H1 (cell line): Measurements from ENCODE around the gene ATG16L1. TPM values are rescaled to one million over a fixed set of nuclear protein-coding genes. Genes with fewer than 3 reads are reported as not detected.

Source experiments
- CTCF ChIA-PET: fragments of 300-600 bp; sonication (Branson Sonifier 250); formaldehyde crosslinking; loops from one replicate; lab custom pipeline; 2021; ENCODE audit not compliant: partially characterized antibody; lab: Charles Lee
- POLR2A ChIA-PET: fragments of 300-600 bp; sonication (Branson Sonifier 250); formaldehyde crosslinking; loops from one replicate; lab custom pipeline; 2021; ENCODE audit warnings: inconsistent platforms; ENCODE audit not compliant: partially characterized antibody; lab: Charles Lee
- DNase-seq, 2 experiments: peaks; one replicate each; pipeline versions ENCODE4 v3.0.0 to v3.0.0-alpha.2; 2010 to 2022; ENCODE audit warnings: low spot score in 2 of 2, low read depth in 1 of 2, mixed read lengths in 1 of 2
- FAIRE-seq: peaks from 2 replicates; lab custom pipeline; 2011; peaks lifted over from hg19 to GRCh38; lab: Jason Lieb, UNC
- H2AFZ ChIP-seq: 2 replicates; pipeline ENCODE4 v1.8.1; 2012; ENCODE audit warnings: low read length, inconsistent platforms
- H2AK5ac ChIP-seq: 2 replicates; pipeline ENCODE4 v1.6.1; 2013; ENCODE audit warnings: low read depth, low read length
- H2BK120ac ChIP-seq: replicated peaks from 2 replicates; pipeline ENCODE3; 2013; ENCODE audit warnings: low read depth, low read length, inconsistent platforms
- H2BK12ac ChIP-seq: 2 replicates; pipeline ENCODE4 v1.6.1; 2013; ENCODE audit warnings: low read depth, low read length
- H2BK15ac ChIP-seq: 2 replicates; pipeline ENCODE4 v1.6.1; 2013; ENCODE audit warnings: low read length
- H2BK20ac ChIP-seq: 2 replicates; pipeline ENCODE4 v1.6.1; 2013; ENCODE audit warnings: low read length
- H2BK5ac ChIP-seq: 2 replicates; pipeline ENCODE4 v1.6.1; 2013; ENCODE audit warnings: low read depth, low read length
- H3K14ac ChIP-seq: 2 replicates; pipeline ENCODE4 v1.6.1; 2013; ENCODE audit warnings: inconsistent platforms; ENCODE audit not compliant: insufficient read length
- H3K18ac ChIP-seq: 2 replicates; pipeline ENCODE4 v1.6.1; 2013; ENCODE audit warnings: low read length; ENCODE audit errors: extremely low read depth
- H3K23ac ChIP-seq: 2 replicates; pipeline ENCODE4 v1.6.1; 2013; ENCODE audit warnings: inconsistent platforms; ENCODE audit not compliant: insufficient read length
- H3K23me2 ChIP-seq: 2 replicates; pipeline ENCODE4 v1.6.1; 2013; ENCODE audit warnings: low read depth, low read length
- H3K27ac ChIP-seq: 2 replicates; pipeline ENCODE4 v1.6.1; 2011; ENCODE audit warnings: low read depth, low read length, inconsistent platforms
- H3K27me3 ChIP-seq, 4 experiments: replicated peaks in 1 of 4; 1 replicate in 1 of 4; 2 replicates in 3 of 4; pipeline versions ENCODE4 v1.6.1 to v1.8.1; 2011 to 2013; ENCODE audit warnings: low read length in 3 of 4, mild to moderate bottlenecking in 3 of 4, inconsistent platforms in 2 of 4, mixed read lengths in 2 of 4, moderate library complexity in 1 of 4; ENCODE audit not compliant: control insufficient read depth in 3 of 4, insufficient read depth in 3 of 4; ENCODE audit errors: extremely low read depth in 1 of 4
- H3K36me3 ChIP-seq, 4 experiments: 2 replicates each; pipeline versions ENCODE4 v1.6.1 to v1.8.1; 2011 to 2013; ENCODE audit warnings: mild to moderate bottlenecking in 4 of 4, low read length in 3 of 4, moderate library complexity in 2 of 4, control low read depth in 1 of 4, inconsistent platforms in 1 of 4; ENCODE audit not compliant: insufficient read depth in 4 of 4, control insufficient read depth in 2 of 4
- H3K4ac ChIP-seq: replicated peaks from 2 replicates; pipeline ENCODE3; 2013; ENCODE audit warnings: low read length, low read depth, mixed read lengths, inconsistent platforms; ENCODE audit not compliant: insufficient read length
- H3K4me1 ChIP-seq, 4 experiments: replicated peaks in 1 of 4; 1 replicate in 1 of 4; 2 replicates in 3 of 4; pipeline versions ENCODE4 v1.6.1 to v1.8.1; 2011 to 2013; ENCODE audit warnings: low read length in 3 of 4, inconsistent platforms in 2 of 4, mixed read lengths in 1 of 4; ENCODE audit not compliant: insufficient read depth in 4 of 4, control insufficient read depth in 3 of 4
- H3K4me2 ChIP-seq, 2 experiments: 2 replicates each; pipeline versions ENCODE4 v1.6.1 to v1.8.1; 2011 to 2013; ENCODE audit warnings: low read depth in 2 of 2, low read length in 2 of 2, control low read depth in 1 of 2, inconsistent platforms in 1 of 2, mild to moderate bottlenecking in 1 of 2; ENCODE audit not compliant: insufficient read depth in 1 of 2
- H3K4me3 ChIP-seq, 4 experiments: fragments of 200-600, 300-600 bp in 1 of 4; sonication (generic), shearing (Covaris generic), sonication (Bioruptor Twin) in 1 of 4; 2 replicates each; pipeline versions ENCODE4 v1.5.1 to v1.8.1; 2011 to 2016; ENCODE audit warnings: low read length in 4 of 4, low read depth in 3 of 4, control low read depth in 2 of 4, inconsistent platforms in 2 of 4, mild to moderate bottlenecking in 2 of 4, mixed read lengths in 1 of 4, moderate library complexity in 1 of 4; ENCODE audit not compliant: insufficient read depth in 2 of 4; ENCODE audit errors: extremely low read depth in 1 of 4
- H3K56ac ChIP-seq: replicated peaks from 2 replicates; pipeline ENCODE3; 2013; ENCODE audit warnings: low read depth, mild to moderate bottlenecking, mixed read lengths, low read length, inconsistent platforms; ENCODE audit not compliant: insufficient read length
- H3K79me1 ChIP-seq: 2 replicates; pipeline ENCODE4 v1.6.1; 2013; ENCODE audit warnings: low read depth, low read length, control low read depth
- H3K79me2 ChIP-seq, 2 experiments: 2 replicates each; pipeline versions ENCODE4 v1.6.1 to v1.8.1; 2012 to 2013; ENCODE audit warnings: low read length in 2 of 2, mild to moderate bottlenecking in 2 of 2, inconsistent platforms in 1 of 2; ENCODE audit not compliant: insufficient read depth in 2 of 2, control insufficient read depth in 1 of 2
- H3K9ac ChIP-seq, 4 experiments: replicated peaks in 1 of 4; 1 replicate in 1 of 4; 2 replicates in 3 of 4; pipeline versions ENCODE4 v1.6.1 to v1.8.1; 2011 to 2013; ENCODE audit warnings: low read depth in 3 of 4, low read length in 3 of 4, control low read depth in 2 of 4, mild to moderate bottlenecking in 2 of 4, moderate library complexity in 2 of 4, inconsistent platforms in 1 of 4; ENCODE audit errors: extremely low read depth in 1 of 4
- H3K9me3 ChIP-seq, 2 experiments: 2 replicates each; pipeline versions ENCODE4 v1.6.1 to v1.8.1; 2012 to 2013; ENCODE audit warnings: mild to moderate bottlenecking in 2 of 2, moderate library complexity in 2 of 2, control low read depth in 1 of 2, inconsistent platforms in 1 of 2, low read depth in 1 of 2, low read length in 1 of 2, mixed read lengths in 1 of 2; ENCODE audit not compliant: insufficient read depth in 2 of 2
- H4K20me1 ChIP-seq, 2 experiments: replicated peaks in 1 of 2; 2 replicates each; pipeline versions ENCODE3 to v1.8.1; 2011 to 2013; ENCODE audit warnings: inconsistent platforms in 2 of 2, low read length in 2 of 2, mild to moderate bottlenecking in 1 of 2; ENCODE audit not compliant: insufficient read depth in 2 of 2, control insufficient read depth in 1 of 2
- H4K5ac ChIP-seq: 2 replicates; pipeline ENCODE4 v1.6.1; 2013; ENCODE audit warnings: low read length, low read depth, mixed read lengths, inconsistent platforms; ENCODE audit not compliant: insufficient read length
- H4K8ac ChIP-seq: 2 replicates; pipeline ENCODE4 v1.8.0; 2013; ENCODE audit warnings: mild to moderate bottlenecking, moderate library complexity, low read length, inconsistent platforms; ENCODE audit not compliant: insufficient read depth; ENCODE audit errors: extremely low read depth
- H4K91ac ChIP-seq: replicated peaks from 2 replicates; pipeline ENCODE3; 2013; ENCODE audit warnings: low read length, mixed read lengths, inconsistent platforms; ENCODE audit not compliant: insufficient read length
- BACH1 ChIP-seq: IDR thresholded peaks from 2 replicates; pipeline ENCODE4 v1.6.1; 2012; ENCODE audit warnings: low read length, improper control_type of control experiment
- FOSL1 ChIP-seq: IDR thresholded peaks from 2 replicates; pipeline ENCODE4 v1.6.1; 2011; ENCODE audit warnings: mild to moderate bottlenecking, low read depth, low read length, moderate library complexity; ENCODE audit not compliant: insufficient read depth
- GABPA ChIP-seq: IDR thresholded peaks from 2 replicates; pipeline ENCODE4 v1.6.1; 2011; ENCODE audit warnings: mild to moderate bottlenecking, low read length, moderate library complexity, borderline replicate concordance; ENCODE audit not compliant: insufficient read depth
- GTF2F1 ChIP-seq: IDR thresholded peaks from 2 replicates; pipeline ENCODE4 v1.6.1; 2012; ENCODE audit warnings: low read depth, low read length, improper control_type of control experiment, borderline replicate concordance
- HDAC6 ChIP-seq: IDR thresholded peaks from one replicate; pipeline ENCODE4 v1.7.1; 2012; ENCODE audit warnings: low read depth, mild to moderate bottlenecking, inconsistent platforms, low read length, moderate library complexity
- JUND ChIP-seq: IDR thresholded peaks from 2 replicates; pipeline ENCODE4 v1.6.1; 2011; ENCODE audit warnings: mild to moderate bottlenecking, improper control_type of control experiment, low read length
- TCF12 ChIP-seq: IDR thresholded peaks from 2 replicates; pipeline ENCODE4 v1.6.1; 2011; ENCODE audit warnings: low read depth, mild to moderate bottlenecking, low read length
- TEAD4 ChIP-seq: IDR thresholded peaks from 2 replicates; pipeline ENCODE4 v1.6.1; 2012; ENCODE audit warnings: low read depth, low read length, inconsistent platforms, mixed read lengths
- WGBS, 2 experiments: shearing (Covaris generic) in 1 of 2; methylation state at CpG; one replicate each; pipeline versions ENCODE4 v1.1.6 to v1.1.7; 2013 to 2015; ENCODE audit warnings: low lambda C conversion rate in 2 of 2, mixed read lengths in 2 of 2, inconsistent platforms in 1 of 2, low coverage in 1 of 2, missing lambda C conversion rate in 1 of 2; ENCODE audit not compliant: insufficient replicate concordance in 2 of 2, insufficient coverage in 1 of 2, insufficient read length in 1 of 2; ENCODE audit errors: extremely low coverage in 1 of 2, missing lambda C conversion rate in 1 of 2; 5-methylcytosine and 5-hydroxymethylcytosine counted together
- polyA plus RNA-seq, 7 experiments: library from polyadenylated mRNA; depleted of rRNA in 3 of 7; stranded (reverse) in 5 of 7; unstranded in 2 of 7; fragments of >200 nt in 5 of 7; fragments of 200-250 nt in 2 of 7; gene quantifications; 1 replicate in 5 of 7; 2 replicates in 1 of 7; 4 replicates in 1 of 7; pipeline versions ENCODE4 v1.2.1 to v1.2.3, GENCODE V29; 2011 to 2013; ENCODE audit warnings: missing spikeins in 2 of 7, mixed read lengths in 2 of 7
- total RNA-seq: library from RNA; stranded (reverse); fragmentation: NEBNext Ultra II Directional; extraction: Animal tissue kit (Norgen Biotek cat#: 25700); gene quantifications from 2 replicates; pipeline ENCODE4 v1.2.1, GENCODE V29; 2021
- TF ChIP-seq, protein P1 (sequence below): IDR thresholded peaks from 2 replicates; pipeline ENCODE4 v1.6.1; 2012; ENCODE audit warnings: inconsistent platforms

The ATG16L1 gene
- total and polyA plus RNA-seq, 2 of the 8 experiments (the other 6 are each of a cell fraction or from before 2014, with no cell fraction given), result 18.3 to 31.0 TPM

DNA sequence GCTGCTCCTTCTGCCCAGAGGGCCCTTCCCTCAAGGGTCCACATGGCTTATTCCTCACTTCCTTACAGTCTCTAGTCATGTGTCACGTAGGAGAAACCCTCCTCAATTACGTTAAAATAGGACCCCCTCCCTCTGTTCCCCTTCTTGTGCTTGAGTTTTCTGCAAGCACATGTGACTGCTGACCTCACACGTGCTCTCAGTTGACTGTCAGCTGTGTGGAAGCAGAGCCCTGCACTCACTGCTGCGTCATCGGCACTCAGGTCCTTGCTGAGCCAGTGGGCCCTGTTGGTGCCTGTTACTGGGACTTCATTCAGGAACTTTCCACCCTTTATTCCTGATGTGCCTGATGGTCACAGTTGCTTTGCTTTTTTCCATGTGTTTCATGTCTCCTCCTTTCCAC, 11.1 kb downstream of the ATG16L1 start:
- Histone ChIP-seq H3K23ac (no peak overlapping the region), H2AK5ac (no peak overlapping the region), H3K9ac (no peak overlapping the region), H3K79me2 (peaks cover 0 to 20% of the 10 kb centered on the region in 2 experiments; a peak in 3 of 4 replicates), H3K18ac (no peak overlapping the region), H3K79me1 (no peaks in the 10 kb centered on the region; the same call in 1 of the 2 replicates), H3K4me1 (no peaks in the 10 kb centered on the region), H3K27me3 (no peaks in the 10 kb centered on the region), H2BK15ac (no peak overlapping the region), H3K23me2 (no peaks in the 10 kb centered on the region), H3K36me3 (peaks cover 28 to 91% (median 75%) of the 10 kb centered on the region in 4 experiments), H3K4ac (no peak overlapping the region), H4K8ac (no peak overlapping the region), H3K4me3 (no peak overlapping the region), H3K56ac (no peak overlapping the region), H2BK12ac (no peak overlapping the region), H4K91ac (no peak overlapping the region), H2BK5ac (no peak overlapping the region), H2AFZ (no peak overlapping the region), H4K20me1 (peaks cover 7% of the 10 kb centered on the region in 2 experiments), H3K14ac (no peak overlapping the region), H3K9me3 (no peaks in the 10 kb centered on the region), H3K4me2 (no peak overlapping the region), H4K5ac (no peak overlapping the region), H3K27ac (no peak overlapping the region), H2BK20ac (no peak overlapping the region), H2BK120ac (no peak overlapping the region)
- no peak for FAIRE-seq
- CTCF ChIA-PET, result interaction anchor here (0.9 to 1.3 kb wide), 2 partner anchors 77 to 208 kb away, joined by 3 read pairs; no protein-coding TSS in a partner anchor
- no peak for DNase-seq
- POLR2A ChIA-PET, result no interaction called here
- WGBS, 2 experiments, result 95% methylated on average over 5 of the region's 5 CpGs; no CpG with 5 or more reads in 1 of the 2 experiments
- no peak for TF ChIP-seq JUND
- no peak for TF ChIP-seq TEAD4
- no peak for TF ChIP-seq FOSL1
- TF ChIP-seq GABPA, result no peak
- no peak for TF ChIP-seq HDAC6
- TF ChIP-seq, protein P1, sequence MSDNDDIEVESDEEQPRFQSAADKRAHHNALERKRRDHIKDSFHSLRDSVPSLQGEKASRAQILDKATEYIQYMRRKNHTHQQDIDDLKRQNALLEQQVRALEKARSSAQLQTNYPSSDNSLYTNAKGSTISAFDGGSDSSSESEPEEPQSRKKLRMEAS, result no peak
- no peak for TF ChIP-seq TCF12
- no peak for TF ChIP-seq BACH1
- no peak for TF ChIP-seq GTF2F1
